KOPT-K1 (cell line): ENCODE data around the gene PECR.
"Not testable (repeated sequence)": the region's sequence is repeated elsewhere in the genome, so short reads cannot be mapped to it uniquely, and the experiment has no call there.

Experiments
- H3K27ac ChIP-seq: fragments of 200-600 bp; sonication (generic); 2 replicates; pipeline ENCODE4 v1.5.1; 2016; ENCODE audit warnings: antibody characterized with exemption, mild to moderate bottlenecking, low read depth, low read length; ENCODE audit not compliant: poor library complexity, severe bottlenecking
- H3K36me3 ChIP-seq: fragments of 200-600 bp; sonication (generic); 2 replicates; pipeline ENCODE4 v1.5.1; 2017; ENCODE audit warnings: antibody characterized with exemption, mild to moderate bottlenecking, low read length, moderate library complexity; ENCODE audit not compliant: insufficient read depth
- H3K9me3 ChIP-seq: fragments of 200-600 bp; sonication (generic); 2 replicates; pipeline ENCODE4 v1.5.1; 2017; ENCODE audit warnings: antibody characterized with exemption, low read length, mild to moderate bottlenecking; ENCODE audit not compliant: insufficient read depth, poor library complexity, severe bottlenecking

Gene PECR

DNA sequence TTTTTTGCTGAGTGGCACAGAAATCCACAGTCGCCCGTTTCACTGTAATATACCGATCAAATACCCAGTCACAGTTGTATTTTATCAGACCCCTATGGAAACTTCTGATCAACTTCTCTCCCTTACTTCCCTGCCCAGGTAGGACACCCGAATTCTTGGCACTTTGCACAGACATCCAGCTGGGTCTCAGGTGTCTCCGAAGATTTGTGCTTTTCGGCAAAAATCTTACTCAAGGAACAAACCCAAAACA, 68.9 kb downstream of the PECR start:
- peak overlapping the region; percentile 51 for H3K27ac ChIP-seq
- H3K9me3 ChIP-seq: no peaks in the 10 kb centered on the region
- H3K36me3 ChIP-seq: no peaks in the 10 kb centered on the region

GRCh38 chr2:216012133-216012829, 69.3 kb downstream of the PECR start:
- H3K9me3 ChIP-seq: no peaks in the 10 kb centered on the region
- H3K36me3 ChIP-seq: no peaks in the 10 kb centered on the region
- peak overlapping the region; percentile 51 for H3K27ac ChIP-seq

DNA sequence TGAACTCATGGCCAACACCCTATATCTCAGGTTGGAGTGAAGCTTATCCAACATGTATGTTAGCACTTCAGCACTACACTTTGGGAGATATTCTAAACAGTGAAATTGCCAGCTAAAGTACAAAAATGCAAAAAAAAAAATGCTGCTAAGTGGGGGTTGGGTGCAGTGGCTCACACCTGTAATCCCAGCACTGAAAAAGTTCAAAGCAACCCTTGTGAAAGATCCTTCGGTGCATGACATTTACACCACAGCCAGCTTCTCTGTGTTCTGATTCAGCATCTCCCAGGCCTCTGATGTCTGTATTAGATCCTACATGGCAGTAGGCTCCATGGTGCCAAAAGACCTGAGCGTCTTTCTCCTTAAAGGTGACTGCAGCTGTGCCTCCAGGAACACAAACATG, 72.4 kb downstream of the PECR start:
- H3K9me3 ChIP-seq, H3K36me3 ChIP-seq, H3K27ac ChIP-seq: not testable (repeated sequence)

GRCh38 chr2:216008387-216008786, 73.2 kb downstream of the PECR start:
- Histone ChIP-seq H3K27ac (no peak overlapping the region), H3K36me3 (no peaks in the 10 kb centered on the region), H3K9me3 (no peaks in the 10 kb centered on the region)

GRCh38 chr2:216006164-216006663, 75.4 kb downstream of the PECR start:
- Histone ChIP-seq H3K27ac (no peak overlapping the region), H3K36me3 (no peaks in the 10 kb centered on the region), H3K9me3 (no peaks in the 10 kb centered on the region)

GRCh38 chr2:216004697-216005283, 76.8 kb downstream of the PECR start:
- no peak overlapping the region for H3K27ac ChIP-seq
- H3K36me3 ChIP-seq: no peaks in the 10 kb centered on the region
- no peaks in the 10 kb centered on the region for H3K9me3 ChIP-seq

GRCh38 chr2:216003876-216004696, 77.5 kb downstream of the PECR start:
- Histone ChIP-seq H3K9me3 (no peaks in the 10 kb centered on the region), H3K27ac (no peak overlapping the region), H3K36me3 (no peaks in the 10 kb centered on the region)

- no peaks in the 10 kb centered on the region for H3K36me3 ChIP-seq
- H3K9me3 ChIP-seq: no peaks in the 10 kb centered on the region
- no peak overlapping the region for H3K27ac ChIP-seq
Observed at GRCh38 chr2:216002693-216003092, 78.9 kb downstream of the PECR start.

GRCh38 chr2:216002101-216002678, 79.4 kb downstream of the PECR start:
- Histone ChIP-seq H3K27ac (no peak overlapping the region), H3K9me3 (no peaks in the 10 kb centered on the region), H3K36me3 (no peaks in the 10 kb centered on the region)

GRCh38 chr2:216001216-216002100, 80.2 kb downstream of the PECR start:
- H3K9me3 ChIP-seq: no peaks in the 10 kb centered on the region
- H3K27ac ChIP-seq: no peak overlapping the region
- no peaks in the 10 kb centered on the region for H3K36me3 ChIP-seq

DNA sequence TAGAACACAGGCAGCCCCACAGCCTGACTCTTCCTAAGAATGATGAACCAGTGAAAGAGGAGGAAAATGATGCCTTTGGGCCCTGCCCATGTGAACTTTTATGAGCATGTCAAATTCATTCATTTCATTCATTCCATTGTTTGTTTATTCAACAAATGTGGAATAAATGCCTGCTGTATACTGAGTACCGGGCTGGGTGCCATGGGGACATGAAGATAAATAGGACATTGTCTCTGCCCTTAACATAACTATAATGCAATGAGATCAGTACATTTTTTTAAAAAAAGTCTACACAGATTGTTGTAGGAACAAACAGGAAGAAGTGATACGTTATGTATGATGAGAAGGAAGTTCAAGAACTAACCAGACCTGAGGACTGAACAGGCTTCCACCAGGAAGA, 83.0 kb downstream of the PECR start:
- Histone ChIP-seq H3K27ac (no peak overlapping the region), H3K9me3 (no peaks in the 10 kb centered on the region), H3K36me3 (no peaks in the 10 kb centered on the region)

DNA sequence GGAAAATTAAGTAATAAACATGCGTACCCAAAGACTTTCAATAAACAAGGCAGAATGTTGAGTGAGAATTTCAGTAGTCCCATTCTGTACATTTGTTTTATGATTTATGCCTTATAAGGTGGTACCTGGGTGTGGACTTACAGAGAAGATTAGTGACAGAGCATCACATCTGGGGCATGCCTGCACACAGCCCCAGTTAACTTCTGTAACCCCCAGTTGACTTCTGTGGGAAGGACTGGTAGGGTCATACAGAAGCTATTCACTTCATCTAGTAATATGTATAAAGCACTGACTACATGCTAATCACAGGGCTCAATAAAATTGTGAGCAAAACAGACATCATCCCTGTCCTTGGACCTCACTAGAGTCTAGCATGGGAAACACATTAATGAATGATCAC, 84.4 kb downstream of the PECR start:
- no peak overlapping the region for H3K27ac ChIP-seq
- H3K36me3 ChIP-seq: no peaks in the 10 kb centered on the region

GRCh38 chr2:215994911-215995310, 86.7 kb downstream of the PECR start:
- Histone ChIP-seq H3K27ac (no peak overlapping the region), H3K9me3 (peaks cover 14% of the 10 kb centered on the region), H3K36me3 (no peaks in the 10 kb centered on the region)

More for the DNA sequence above, 84.4 kb downstream of the PECR start:
- no peaks in the 10 kb centered on the region for H3K9me3 ChIP-seq

DNA sequence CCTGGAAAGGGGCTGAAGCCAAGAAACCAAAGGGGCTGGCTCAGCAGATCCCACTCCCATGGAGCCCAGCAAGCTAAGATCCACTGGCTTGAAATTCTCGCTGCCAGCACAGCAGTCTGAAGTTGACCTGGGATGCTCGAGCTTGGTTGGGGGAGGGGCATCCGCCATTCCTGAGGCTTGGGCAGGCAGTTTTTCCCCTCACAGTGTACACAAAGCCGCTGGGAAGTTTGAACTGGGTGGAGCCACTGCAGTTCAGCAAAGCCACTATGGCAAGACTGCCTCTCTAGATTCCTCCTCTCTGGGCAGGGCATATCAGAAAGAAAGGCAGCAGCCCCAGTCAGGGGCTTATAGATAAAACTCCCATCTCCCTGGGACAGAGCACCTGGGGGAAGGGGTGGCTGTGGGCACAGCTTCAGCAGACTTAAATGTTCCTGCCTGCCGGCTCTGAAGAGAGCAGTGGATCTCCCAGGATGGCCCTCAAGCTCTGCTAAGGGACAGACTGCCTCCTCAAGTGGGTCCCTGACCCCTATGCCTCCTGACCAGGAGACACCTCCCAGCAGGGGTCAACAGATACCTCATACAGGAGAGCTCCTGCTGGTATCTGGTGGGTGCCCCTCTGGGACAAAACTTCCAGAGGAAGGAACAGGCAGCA, 92.9 kb downstream of the PECR start:
- H3K36me3 ChIP-seq, H3K27ac ChIP-seq: not testable (repeated sequence)
- H3K9me3 ChIP-seq: peaks cover 49% of the 10 kb centered on the region
